SK-MEL-5 (cell line): ENCODE results near the gene STX4. TPM values are rescaled to one million over a fixed set of nuclear protein-coding genes. Genes with fewer than 3 reads are reported as not detected.

ENCODE experiments used
- DNase-seq: peaks from one replicate; pipeline ENCODE4 v3.0.0-alpha.2; 2016; ENCODE audit warnings: low read depth, low spot score
- in situ Hi-C: cut with HindIII; loops from 2 replicates; pipeline ENCODE4 v1.10.0; 2016; ENCODE audit warnings: low sequenced_read_pairs, high pct_unique_total_duplicates, low pct_unique_long_range_greater_than_20kb
- polyA plus RNA-seq, 2 experiments: library from polyadenylated mRNA; depleted of rRNA; stranded (reverse); fragments of >200 nt; gene quantifications; 2 replicates each; pipeline ENCODE4 v1.2.3, GENCODE V29; 2015
- total RNA-seq: library from RNA; depleted of rRNA; stranded (reverse); fragments of >200 nt; shearing (Covaris generic); gene quantifications from 2 replicates; pipeline ENCODE4 v1.2.3, GENCODE V29; 2014; rRNA removed

STX4 gene
- total RNA-seq, result 9.6 and 10.5 TPM in 2 replicates
- 14.8 and 16.1 TPM in 2 replicates for polyA plus RNA-seq (2015; cell fraction: cytosol; rRNA removed)
- polyA plus RNA-seq (2015; cell fraction: nucleus; rRNA removed), result 52.2 and 79.7 TPM in 2 replicates

GRCh38 chr16:31032736-31033708 lies at the start of gene STX4:
Gene STX4, plus strand, starts transcription at chr16:31033558. Its CDS starts 248 bp downstream, at chr16:31033806.
- DNase-seq, result peak; percentile 95
- in situ Hi-C loops, result no loop called here

- in situ Hi-C loops, result no loop called here
- DNase-seq, result no peak
Measured at GRCh38 chr16:30983898-30984610, 49.3 kb upstream of the STX4 start.

GRCh38 chr16:30984669-30985400 lies 48.5 kb upstream of the STX4 start, which contains the start of gene HSD3B7:
Gene HSD3B7, plus strand, starts transcription at chr16:30985207. Its CDS starts 452 bp downstream, at chr16:30985659.
- in situ Hi-C loops, result no loop called here
- peak; percentile 79 for DNase-seq

- DNase-seq, result peak; percentile 8
- in situ Hi-C loops, result no loop called here
Measured at GRCh38 chr16:30985401-30986128, 47.8 kb upstream of the STX4 start.

- in situ Hi-C loops, result no loop called here
Measured at GRCh38 chr16:30986129-30986991, 47.0 kb upstream of the STX4 start.

GRCh38 chr16:30987581-30988190 lies 45.7 kb upstream of the STX4 start:
- no peak for DNase-seq
- in situ Hi-C loops, result no loop called here

More at GRCh38 chr16:30986129-30986991, 47.0 kb upstream of the STX4 start:
- no peak for DNase-seq

GRCh38 chr16:30989469-30990047 lies 43.8 kb upstream of the STX4 start:
- in situ Hi-C loops, result no loop called here
- DNase-seq, result no peak

- in situ Hi-C loops, result no loop called here
- no peak for DNase-seq
Measured at GRCh38 chr16:30990105-30990504, 43.3 kb upstream of the STX4 start.

- in situ Hi-C loops, result no loop called here
- no peak for DNase-seq
Measured at GRCh38 chr16:30991052-30991451, 42.3 kb upstream of the STX4 start.

GRCh38 chr16:30992276-30992780 lies 41.0 kb upstream of the STX4 start:
- no peak for DNase-seq
- in situ Hi-C loops, result no loop called here

- in situ Hi-C loops, result no loop called here
- DNase-seq, result no peak
Measured at GRCh38 chr16:30992931-30993816, 40.2 kb upstream of the STX4 start.

GRCh38 chr16:30995927-30996323 lies 37.4 kb upstream of the STX4 start:
- DNase-seq, result no peak
- in situ Hi-C loops, result no loop called here

GRCh38 chr16:30996324-30996984 lies 36.9 kb upstream of the STX4 start:
- in situ Hi-C loops, result no loop called here
- no peak for DNase-seq
